K562 (cell line): ENCODE measurements around the gene SLC29A3. TPM values are rescaled to one million over a fixed set of nuclear protein-coding genes. Genes with fewer than 3 reads are reported as not detected.
A peak's percentile ranks its signal among the peaks of the same experiment; 100 is the strongest.

Experiments used
- FOXM1 ChIP-seq, 2 experiments: fragments of 450-650 bp in 1 of 2; sonication (generic) in 1 of 2; formaldehyde crosslinking in 1 of 2; IDR thresholded peaks; 2 replicates each; pipeline versions ENCODE4 v1.6.1 to v1.9.0; 2017 to 2022; ENCODE audit warnings: low read depth in 2 of 2, mild to moderate bottlenecking in 2 of 2, missing genetic modification reagents in 1 of 2, moderate library complexity in 1 of 2
- HCFC1 ChIP-seq: IDR thresholded peaks from 2 replicates; pipeline ENCODE4 v1.6.1; 2012; ENCODE audit warnings: low read depth, low read length, improper control_type of control experiment
- HDAC1 ChIP-seq, 2 experiments: fragments of 450-650 bp; IDR thresholded peaks; 2 replicates each; pipeline ENCODE4 v1.6.1; 2016 to 2017; ENCODE audit warnings: inconsistent platforms in 1 of 2, mild to moderate bottlenecking in 1 of 2, moderate library complexity in 1 of 2
- HES1 ChIP-seq: fragments of 450-650 bp; IDR thresholded peaks from 2 replicates; pipeline ENCODE4 v1.6.1; 2016; ENCODE audit warnings: low read depth, mild to moderate bottlenecking, moderate library complexity
- MCM5 ChIP-seq: fragments of 450-650 bp; IDR thresholded peaks from 2 replicates; pipeline ENCODE4 v1.6.1; 2016; ENCODE audit warnings: low read depth
- MXD1 ChIP-seq: fragments of 250-450 bp; sonication (Bioruptor Pico); IDR thresholded peaks from 2 replicates; pipeline ENCODE4 v1.8.0; 2021; ENCODE audit warnings: borderline replicate concordance, mild to moderate bottlenecking, moderate library complexity; ENCODE audit not compliant: poor library complexity, severe bottlenecking
- NKRF ChIP-seq: fragments of 450-650 bp; IDR thresholded peaks from 2 replicates; pipeline ENCODE4 v1.6.1; 2016; ENCODE audit warnings: borderline replicate concordance
- POLR2A ChIP-seq: fragments of 450-650 bp; conservative IDR thresholded peaks from 2 replicates; pipeline ENCODE4 v1.6.1; 2016
- POLR2AphosphoS5 ChIP-seq: IDR thresholded peaks from 2 replicates; pipeline ENCODE4 v1.6.1; 2011; ENCODE audit warnings: mild to moderate bottlenecking, low read depth, low read length, moderate library complexity; ENCODE audit not compliant: control insufficient read depth, insufficient read depth
- PYGO2 ChIP-seq: fragments of 450-650 bp; IDR thresholded peaks from 2 replicates; pipeline ENCODE4 v1.6.1; 2016; ENCODE audit warnings: mild to moderate bottlenecking, missing genetic modification characterization, moderate library complexity, missing compliant biosample characterization
- SP1 ChIP-seq: sonication (generic); formaldehyde crosslinking; IDR thresholded peaks from 2 replicates; pipeline ENCODE4 v1.8.1; 2022; ENCODE audit warnings: mild to moderate bottlenecking, missing genetic modification reagents
- SREBF1 ChIP-seq: fragments of 150-350 bp; IDR thresholded peaks from 2 replicates; pipeline ENCODE4 v1.6.1; 2014; ENCODE audit warnings: antibody characterized with exemption, low read depth, low read length, borderline replicate concordance
- SRSF3 ChIP-seq: fragments of 200-400 bp; formaldehyde crosslinking; IDR thresholded peaks from 2 replicates; pipeline ENCODE4 v1.6.1; 2016; ENCODE audit warnings: mild to moderate bottlenecking, low read length, moderate library complexity; ENCODE audit not compliant: insufficient read depth
- SRSF7 ChIP-seq: fragments of 200-400 bp; formaldehyde crosslinking; optimal IDR thresholded peaks from 2 replicates; pipeline ENCODE3; 2017; ENCODE audit warnings: mild to moderate bottlenecking, low read depth, low read length
- TOE1 ChIP-seq, 2 experiments: fragments of 450-650 bp in 1 of 2; sonication (generic) in 1 of 2; formaldehyde crosslinking in 1 of 2; IDR thresholded peaks; 2 replicates each; pipeline versions ENCODE4 v1.7.1 to v1.8.0; 2016 to 2022; ENCODE audit warnings: borderline replicate concordance in 2 of 2, mild to moderate bottlenecking in 2 of 2, antibody characterized with exemption in 1 of 2, inconsistent platforms in 1 of 2, low read depth in 1 of 2, missing genetic modification reagents in 1 of 2, moderate library complexity in 1 of 2
- polyA plus RNA-seq, 8 experiments: library from polyadenylated mRNA; depleted of rRNA in 4 of 8; stranded (reverse) in 5 of 8; unstranded in 3 of 8; fragments of >200 nt; fragmentation: Nextera tagmentation in 2 of 8; fragmentation: Illumina TruSeq in 1 of 8; extraction: Ambion mirVana in 2 of 8; extraction: Trizol in 1 of 8; gene quantifications; 2 replicates each; pipeline versions ENCODE4 v1.2.1 to v1.2.3, GENCODE V29; 2011 to 2014; ENCODE audit warnings: inconsistent platforms in 1 of 8, missing spikeins in 1 of 8
- total RNA-seq, 7 experiments: library from RNA; depleted of rRNA in 6 of 7; stranded (reverse); fragments of >200 nt in 6 of 7; fragmentation: Illumina TruSeq in 2 of 7; extraction: Trizol in 2 of 7; gene quantifications; 2 replicates each; pipeline versions ENCODE4 v1.2.1 to v1.2.3, GENCODE V29; 2011 to 2021; ENCODE audit warnings: low replicate concordance in 1 of 7
- TF ChIP-seq, protein P1 (sequence below): IDR thresholded peaks from 2 replicates; pipeline ENCODE4 v1.6.1; 2016; ENCODE audit warnings: missing genetic modification characterization, missing compliant biosample characterization
- TF ChIP-seq, protein P2 (sequence below): fragments of 250-450 bp; sonication (Bioruptor Pico); IDR thresholded peaks from 2 replicates; pipeline ENCODE4 v1.8.0; 2022; ENCODE audit warnings: moderate library complexity, mild to moderate bottlenecking, inconsistent platforms
- TF ChIP-seq, protein P3 (sequence below): fragments of 450-650 bp; formaldehyde crosslinking; conservative IDR thresholded peaks from 2 replicates; pipeline ENCODE4 v1.4.0; 2022; ENCODE audit warnings: mild to moderate bottlenecking, missing genetic modification characterization

The SLC29A3 gene
- total and polyA plus RNA-seq, 9 of the 15 experiments (the other 6 are each of a cell fraction or from before 2014, with no cell fraction given), result 2.1 to 10.7 (median 4.6) TPM

- no peak for TF ChIP-seq MXD1 (CRISPR knock-in tag)
- TF ChIP-seq SP1 (CRISPR knock-in tag), result no peak
- no peak for TF ChIP-seq SREBF1
- no peak for TF ChIP-seq MCM5
- 0 out of 2 replicates have a peak, but pooled peaks have one; percentile 31 for TF ChIP-seq PYGO2 (tag)
- TF ChIP-seq TOE1 (IDR thresholded peaks at IDR 0.05; ENCODE audit: borderline replicate concordance), result no peak
- TF ChIP-seq TOE1 (CRISPR knock-in tag; IDR thresholded peaks at IDR 0.05; ENCODE audit: borderline replicate concordance, low read depth), result no peak
- TF ChIP-seq, protein P1, sequence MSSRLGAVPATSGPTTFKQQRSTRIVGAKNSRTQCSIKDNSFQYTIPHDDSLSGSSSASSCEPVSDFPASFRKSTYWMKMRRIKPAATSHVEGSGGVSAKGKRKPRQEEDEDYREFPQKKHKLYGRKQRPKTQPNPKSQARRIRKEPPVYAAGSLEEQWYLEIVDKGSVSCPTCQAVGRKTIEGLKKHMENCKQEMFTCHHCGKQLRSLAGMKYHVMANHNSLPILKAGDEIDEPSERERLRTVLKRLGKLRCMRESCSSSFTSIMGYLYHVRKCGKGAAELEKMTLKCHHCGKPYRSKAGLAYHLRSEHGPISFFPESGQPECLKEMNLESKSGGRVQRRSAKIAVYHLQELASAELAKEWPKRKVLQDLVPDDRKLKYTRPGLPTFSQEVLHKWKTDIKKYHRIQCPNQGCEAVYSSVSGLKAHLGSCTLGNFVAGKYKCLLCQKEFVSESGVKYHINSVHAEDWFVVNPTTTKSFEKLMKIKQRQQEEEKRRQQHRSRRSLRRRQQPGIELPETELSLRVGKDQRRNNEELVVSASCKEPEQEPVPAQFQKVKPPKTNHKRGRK (tag), result no peak
- 0 out of 4 replicates have a peak, but pooled peaks of 1 of the 2 experiments have one; percentile 23 for TF ChIP-seq HDAC1 (IDR thresholded peaks at IDR 0.05)
- no peak for TF ChIP-seq POLR2AphosphoS5
- TF ChIP-seq, protein P2, sequence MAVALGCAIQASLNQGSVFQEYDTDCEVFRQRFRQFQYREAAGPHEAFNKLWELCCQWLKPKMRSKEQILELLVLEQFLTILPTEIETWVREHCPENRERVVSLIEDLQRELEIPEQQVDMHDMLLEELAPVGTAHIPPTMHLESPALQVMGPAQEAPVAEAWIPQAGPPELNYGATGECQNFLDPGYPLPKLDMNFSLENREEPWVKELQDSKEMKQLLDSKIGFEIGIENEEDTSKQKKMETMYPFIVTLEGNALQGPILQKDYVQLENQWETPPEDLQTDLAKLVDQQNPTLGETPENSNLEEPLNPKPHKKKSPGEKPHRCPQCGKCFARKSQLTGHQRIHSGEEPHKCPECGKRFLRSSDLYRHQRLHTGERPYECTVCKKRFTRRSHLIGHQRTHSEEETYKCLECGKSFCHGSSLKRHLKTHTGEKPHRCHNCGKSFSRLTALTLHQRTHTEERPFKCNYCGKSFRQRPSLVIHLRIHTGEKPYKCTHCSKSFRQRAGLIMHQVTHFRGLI, result no peak
- TF ChIP-seq SRSF7, result no peak
- no peak for TF ChIP-seq POLR2A
- TF ChIP-seq, protein P3, sequence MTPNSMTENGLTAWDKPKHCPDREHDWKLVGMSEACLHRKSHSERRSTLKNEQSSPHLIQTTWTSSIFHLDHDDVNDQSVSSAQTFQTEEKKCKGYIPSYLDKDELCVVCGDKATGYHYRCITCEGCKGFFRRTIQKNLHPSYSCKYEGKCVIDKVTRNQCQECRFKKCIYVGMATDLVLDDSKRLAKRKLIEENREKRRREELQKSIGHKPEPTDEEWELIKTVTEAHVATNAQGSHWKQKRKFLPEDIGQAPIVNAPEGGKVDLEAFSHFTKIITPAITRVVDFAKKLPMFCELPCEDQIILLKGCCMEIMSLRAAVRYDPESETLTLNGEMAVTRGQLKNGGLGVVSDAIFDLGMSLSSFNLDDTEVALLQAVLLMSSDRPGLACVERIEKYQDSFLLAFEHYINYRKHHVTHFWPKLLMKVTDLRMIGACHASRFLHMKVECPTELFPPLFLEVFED (CRISPR knock-in tag), result no peak
- TF ChIP-seq NKRF, result no peak
- no peak for TF ChIP-seq HCFC1
- no peak for TF ChIP-seq FOXM1 (IDR thresholded peaks at IDR 0.05; ENCODE audit: low read depth)
- no peak for TF ChIP-seq FOXM1 (CRISPR knock-in tag; IDR thresholded peaks at IDR 0.05; ENCODE audit: low read depth)
- TF ChIP-seq HES1, result peak; percentile 99
- TF ChIP-seq SRSF3, result no peak
Observed at GRCh38 chr10:71343392-71343773, 24.3 kb downstream of the SLC29A3 start (continued).
